Neural progenitor cell (in vitro differentiated cells): ENCODE measurements around the gene WNK1.

Experiments
- EZH2phosphoT487 ChIP-seq: fragments of 200-600 bp; sonication (generic); IDR thresholded peaks from 2 replicates; pipeline ENCODE4 v1.6.1; 2017; ENCODE audit warnings: antibody characterized with exemption
- TF ChIP-seq, protein P1 (sequence below): fragments of 200-600 bp; sonication (generic); IDR thresholded peaks from 2 replicates; pipeline ENCODE4 v1.5.1; 2017; ENCODE audit warnings: antibody characterized with exemption, mild to moderate bottlenecking

DNA sequence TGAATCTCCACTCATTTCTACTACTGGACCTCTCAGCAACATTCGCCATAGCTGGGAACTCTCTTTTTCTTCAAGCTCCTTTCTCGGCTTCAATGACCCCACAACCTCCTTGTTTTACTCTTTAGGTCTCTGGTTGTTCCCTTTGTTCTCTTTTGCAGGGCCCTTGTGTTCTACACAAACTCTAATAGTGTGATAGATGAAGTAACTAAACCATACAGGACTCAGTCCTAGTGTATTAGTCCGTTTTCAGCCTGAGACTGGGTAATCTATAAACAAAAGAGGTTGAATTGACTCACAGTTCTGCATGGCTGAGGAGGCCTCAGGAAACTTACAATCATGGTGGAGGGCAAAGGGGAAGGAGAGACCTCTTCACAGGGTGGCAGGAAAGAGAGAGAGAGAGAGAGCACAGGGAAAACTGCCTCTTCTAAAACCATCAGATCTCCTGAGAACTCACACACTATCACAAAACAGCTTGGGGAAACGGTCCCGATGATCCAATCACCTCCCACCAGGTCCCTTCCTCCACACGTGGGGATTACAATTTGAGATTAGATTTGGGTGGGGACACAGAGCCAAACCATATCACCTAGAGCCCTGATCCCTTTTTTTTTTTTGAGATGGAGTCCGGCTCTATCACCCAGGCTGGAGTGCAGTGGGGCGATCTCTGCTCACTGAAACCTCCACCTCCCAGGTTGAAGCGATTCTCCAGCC, 32.0 kb upstream of the WNK1 start:
- TF ChIP-seq, protein P1, sequence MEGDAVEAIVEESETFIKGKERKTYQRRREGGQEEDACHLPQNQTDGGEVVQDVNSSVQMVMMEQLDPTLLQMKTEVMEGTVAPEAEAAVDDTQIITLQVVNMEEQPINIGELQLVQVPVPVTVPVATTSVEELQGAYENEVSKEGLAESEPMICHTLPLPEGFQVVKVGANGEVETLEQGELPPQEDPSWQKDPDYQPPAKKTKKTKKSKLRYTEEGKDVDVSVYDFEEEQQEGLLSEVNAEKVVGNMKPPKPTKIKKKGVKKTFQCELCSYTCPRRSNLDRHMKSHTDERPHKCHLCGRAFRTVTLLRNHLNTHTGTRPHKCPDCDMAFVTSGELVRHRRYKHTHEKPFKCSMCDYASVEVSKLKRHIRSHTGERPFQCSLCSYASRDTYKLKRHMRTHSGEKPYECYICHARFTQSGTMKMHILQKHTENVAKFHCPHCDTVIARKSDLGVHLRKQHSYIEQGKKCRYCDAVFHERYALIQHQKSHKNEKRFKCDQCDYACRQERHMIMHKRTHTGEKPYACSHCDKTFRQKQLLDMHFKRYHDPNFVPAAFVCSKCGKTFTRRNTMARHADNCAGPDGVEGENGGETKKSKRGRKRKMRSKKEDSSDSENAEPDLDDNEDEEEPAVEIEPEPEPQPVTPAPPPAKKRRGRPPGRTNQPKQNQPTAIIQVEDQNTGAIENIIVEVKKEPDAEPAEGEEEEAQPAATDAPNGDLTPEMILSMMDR, result no peak
- TF ChIP-seq EZH2phosphoT487, result no peak
